CD4-positive, alpha-beta T cell (primary cell): Measurements from ENCODE around the gene METTL14. TPM values are rescaled to one million over a fixed set of nuclear protein-coding genes. Genes with fewer than 3 reads are reported as not detected.

ENCODE experiments used
- ATAC-seq: fragments of 200-7000 bp; cut with Tn5 transposase; one replicate; pipeline ENCODE4 v1.10.0; 2022; ENCODE audit warnings: mild to moderate bottlenecking; ENCODE audit not compliant: poor library complexity
- CTCF ChIA-PET: fragments of 350-600 bp; sonication (Branson Sonifier 250); formaldehyde crosslinking; loops from one replicate; lab custom pipeline; 2021; ENCODE audit warnings: antibody characterized with exemption, inconsistent platforms; lab: Charles Lee
- POLR2A ChIA-PET: fragments of 350-600 bp; sonication (Branson Sonifier 250); formaldehyde crosslinking; loops from one replicate; lab custom pipeline; 2021; ENCODE audit warnings: antibody characterized with exemption, inconsistent platforms; lab: Charles Lee
- DNase-seq, 14 experiments: peaks; one replicate each; pipeline ENCODE4 v3.0.0-alpha.2; 2013 to 2020; ENCODE audit warnings: mixed read lengths in 2 of 14
- H3K27ac ChIP-seq, 2 donors: one replicate each; pipeline versions ENCODE4 v1.5.1 to v1.7.0; 2013; ENCODE audit warnings: low read length in 2 of 2, low read depth in 1 of 2, mild to moderate bottlenecking in 1 of 2
- H3K27me3 ChIP-seq, 2 experiments: 1 replicate in 1 of 2; 2 replicates in 1 of 2; pipeline versions ENCODE4 v1.6.1 to v1.7.0; 2013; ENCODE audit warnings: low read length in 2 of 2, control low read depth in 1 of 2, mild to moderate bottlenecking in 1 of 2, moderate library complexity in 1 of 2; ENCODE audit not compliant: insufficient read depth in 2 of 2, control insufficient read depth in 1 of 2
- H3K36me3 ChIP-seq: one replicate; pipeline ENCODE4 v1.6.1; 2013; ENCODE audit warnings: low read length, control low read depth; ENCODE audit not compliant: insufficient read depth
- H3K4me1 ChIP-seq: one replicate; pipeline ENCODE4 v1.6.1; 2013; ENCODE audit warnings: low read length, control low read depth; ENCODE audit not compliant: insufficient read depth
- H3K4me3 ChIP-seq: one replicate; pipeline ENCODE4 v1.5.1; 2013; ENCODE audit warnings: mild to moderate bottlenecking, low read length, moderate library complexity
- H3K9me3 ChIP-seq, 2 experiments: 1 replicate in 1 of 2; 2 replicates in 1 of 2; pipeline versions ENCODE4 v1.6.1 to v1.7.0; 2013; ENCODE audit warnings: low read length in 2 of 2, mild to moderate bottlenecking in 2 of 2, control low read depth in 1 of 2, moderate library complexity in 1 of 2; ENCODE audit not compliant: control insufficient read depth in 1 of 2, insufficient read depth in 1 of 2
- H3K27ac Mint-ChIP-seq: one replicate; pipeline ENCODE4 v1.8.0; 2020; ENCODE audit warnings: mixed read lengths
- H3K27me3 Mint-ChIP-seq: one replicate; pipeline ENCODE4 v1.8.0; 2021; ENCODE audit warnings: mixed read lengths
- H3K36me3 Mint-ChIP-seq: one replicate; pipeline ENCODE4 v1.8.0; 2021; ENCODE audit warnings: low read depth, mixed read lengths
- H3K4me1 Mint-ChIP-seq: one replicate; pipeline ENCODE4 v1.8.0; 2021; ENCODE audit warnings: low read depth, mixed read lengths
- H3K4me3 Mint-ChIP-seq: one replicate; pipeline ENCODE4 v1.8.0; 2020; ENCODE audit warnings: mild to moderate bottlenecking, mixed read lengths
- H3K9me3 Mint-ChIP-seq: one replicate; pipeline ENCODE4 v1.8.0; 2020; ENCODE audit warnings: mixed read lengths
- intact Hi-C, 2 experiments: fragments of 100-400 bp; cut with DNase I in 1 of 2; cut with micrococcal nuclease in 1 of 2; formaldehyde crosslinking; loops; one replicate each; pipeline versions ENCODE4 v1.15.1 to v1.9.0; 2023 to 2025; cut with DNase I, micrococcal nuclease
- total RNA-seq, 174 experiments: library from RNA in 2 of 174; stranded (reverse) in 2 of 174; gene quantifications; one replicate each; pipeline ENCODE4 v1.2.3 and lab custom pipeline; 2021 to 2026
- TF ChIP-seq, protein P1 (sequence below): fragments of 200-600 bp; IDR thresholded peaks from one replicate; pipeline ENCODE4 v1.8.0; 2022; ENCODE audit warnings: antibody characterized with exemption, mild to moderate bottlenecking

Gene METTL14
- total RNA-seq, 2 experiments from 2014 or later = 45.1 to 46.5 TPM

DNA sequence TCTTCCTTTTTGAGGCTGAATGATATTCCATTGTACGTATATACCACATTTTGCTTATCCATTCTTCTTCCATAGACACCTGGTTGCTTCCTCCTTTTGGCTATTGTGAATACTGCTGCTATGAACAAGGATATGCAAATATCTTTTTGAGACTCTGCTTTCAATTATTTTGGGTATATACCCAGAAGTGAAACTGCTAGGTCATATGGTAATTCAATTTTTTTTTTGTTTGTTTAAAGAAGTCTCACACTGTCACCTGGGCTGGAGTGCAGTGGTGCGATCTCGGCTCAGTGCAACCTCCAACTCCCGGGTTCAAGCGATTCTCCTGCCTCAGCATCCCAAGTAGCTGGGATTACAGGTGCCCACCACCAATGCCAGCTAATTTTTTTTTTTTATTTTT is 75.3 kb downstream of the METTL14 start:
- no peaks in the 10 kb centered on the region for H3K9me3 ChIP-seq
- no peak overlapping the region for H3K4me3 ChIP-seq
- H3K9me3 Mint-ChIP-seq = no peaks in the 10 kb centered on the region
- H3K4me1 Mint-ChIP-seq = no peaks in the 10 kb centered on the region
- no peaks in the 10 kb centered on the region for H3K27me3 ChIP-seq
- TF ChIP-seq, protein P1, sequence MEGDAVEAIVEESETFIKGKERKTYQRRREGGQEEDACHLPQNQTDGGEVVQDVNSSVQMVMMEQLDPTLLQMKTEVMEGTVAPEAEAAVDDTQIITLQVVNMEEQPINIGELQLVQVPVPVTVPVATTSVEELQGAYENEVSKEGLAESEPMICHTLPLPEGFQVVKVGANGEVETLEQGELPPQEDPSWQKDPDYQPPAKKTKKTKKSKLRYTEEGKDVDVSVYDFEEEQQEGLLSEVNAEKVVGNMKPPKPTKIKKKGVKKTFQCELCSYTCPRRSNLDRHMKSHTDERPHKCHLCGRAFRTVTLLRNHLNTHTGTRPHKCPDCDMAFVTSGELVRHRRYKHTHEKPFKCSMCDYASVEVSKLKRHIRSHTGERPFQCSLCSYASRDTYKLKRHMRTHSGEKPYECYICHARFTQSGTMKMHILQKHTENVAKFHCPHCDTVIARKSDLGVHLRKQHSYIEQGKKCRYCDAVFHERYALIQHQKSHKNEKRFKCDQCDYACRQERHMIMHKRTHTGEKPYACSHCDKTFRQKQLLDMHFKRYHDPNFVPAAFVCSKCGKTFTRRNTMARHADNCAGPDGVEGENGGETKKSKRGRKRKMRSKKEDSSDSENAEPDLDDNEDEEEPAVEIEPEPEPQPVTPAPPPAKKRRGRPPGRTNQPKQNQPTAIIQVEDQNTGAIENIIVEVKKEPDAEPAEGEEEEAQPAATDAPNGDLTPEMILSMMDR = no peak
- no peak overlapping the region for H3K27ac Mint-ChIP-seq
- ChIA-PET POLR2A (no interaction called here), CTCF (no interaction called here)
- intact Hi-C loops = no loop called here
- peaks cover 26% of the 10 kb centered on the region for H3K36me3 ChIP-seq
- DNase-seq = no peak
- H3K4me1 ChIP-seq = no peaks in the 10 kb centered on the region
- no peak overlapping the region for H3K27ac ChIP-seq
- no peak for ATAC-seq
- no peak overlapping the region for H3K4me3 Mint-ChIP-seq
- no peaks in the 10 kb centered on the region for H3K27me3 Mint-ChIP-seq
- peaks cover 67% of the 10 kb centered on the region for H3K36me3 Mint-ChIP-seq

DNA sequence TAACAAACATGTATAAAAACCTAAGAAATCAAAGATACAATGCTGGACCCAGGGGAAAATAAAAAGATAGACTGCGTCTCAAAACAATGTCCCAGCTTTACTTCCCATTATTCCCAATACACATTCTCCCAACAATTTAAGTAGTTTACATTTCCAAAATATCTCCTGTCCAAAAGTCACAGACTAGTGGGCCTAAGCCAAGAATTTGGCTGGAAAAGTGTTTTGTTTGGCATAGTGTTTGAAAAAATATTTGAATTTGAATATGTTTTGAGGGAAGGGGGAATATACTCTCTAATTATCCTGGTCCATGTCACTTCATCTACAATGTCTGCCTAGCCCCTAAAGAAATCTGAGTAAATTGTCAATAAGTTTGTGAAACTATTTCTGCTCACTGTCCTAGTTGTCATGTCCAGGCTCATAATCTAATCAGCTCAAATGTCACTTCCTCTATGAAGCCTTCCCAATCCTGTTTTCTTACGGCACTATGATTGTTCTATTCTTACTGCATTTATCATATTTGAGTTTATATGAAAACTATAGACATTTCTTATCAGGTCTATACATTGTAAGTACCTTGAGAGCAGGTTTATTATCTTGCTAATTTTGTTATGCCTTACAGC is 76.3 kb downstream of the METTL14 start:
- Mint-ChIP-seq H3K27ac (no peak overlapping the region), H3K4me3 (no peak overlapping the region), H3K27me3 (no peaks in the 10 kb centered on the region), H3K36me3 (peaks cover 71% of the 10 kb centered on the region), H3K9me3 (no peaks in the 10 kb centered on the region), H3K4me1 (no peaks in the 10 kb centered on the region)
- DNase-seq (no peak), ATAC-seq (no peak)
- intact Hi-C loops = no loop called here
- CTCF ChIA-PET = no interaction called here
- H3K4me3 ChIP-seq = no peak overlapping the region
- H3K4me1 ChIP-seq = no peaks in the 10 kb centered on the region
- TF ChIP-seq, protein P1 = no peak
- POLR2A ChIA-PET = no interaction called here
- H3K36me3 ChIP-seq = peaks cover 32% of the 10 kb centered on the region
- no peaks in the 10 kb centered on the region for H3K27me3 ChIP-seq
- H3K9me3 ChIP-seq = no peaks in the 10 kb centered on the region
- no peak overlapping the region for H3K27ac ChIP-seq

DNA sequence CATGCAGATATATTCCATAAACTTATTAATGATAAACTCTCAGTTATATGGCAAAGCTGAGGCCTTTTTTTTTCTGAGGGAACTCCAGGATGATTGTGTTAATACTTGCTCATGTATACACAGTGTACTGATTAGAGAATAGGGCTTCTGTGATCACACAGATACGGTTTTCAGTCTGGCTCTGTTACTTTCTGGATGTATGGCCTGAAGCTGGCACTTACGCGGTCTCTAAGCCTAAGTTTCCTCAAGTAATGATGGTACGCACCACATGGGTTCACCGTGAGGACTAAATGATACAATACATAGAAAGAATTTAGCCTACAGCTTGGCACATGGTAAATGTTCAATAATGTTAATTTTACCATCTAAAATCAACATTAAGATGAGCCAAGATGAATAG is 77.0 kb downstream of the METTL14 start:
- DNase-seq = no peak
- TF ChIP-seq, protein P1 = no peak
- Histone ChIP-seq H3K9me3 (no peaks in the 10 kb centered on the region), H3K36me3 (peaks cover 33% of the 10 kb centered on the region), H3K4me3 (no peak overlapping the region), H3K27ac (no peak overlapping the region), H3K4me1 (no peaks in the 10 kb centered on the region), H3K27me3 (no peaks in the 10 kb centered on the region)
- ChIA-PET POLR2A (no interaction called here), CTCF (no interaction called here)
- H3K4me1 Mint-ChIP-seq = no peaks in the 10 kb centered on the region
- intact Hi-C loops = no loop called here
- H3K36me3 Mint-ChIP-seq = peaks cover 73% of the 10 kb centered on the region
- no peak overlapping the region for H3K4me3 Mint-ChIP-seq
- H3K27ac Mint-ChIP-seq = no peak overlapping the region
- no peaks in the 10 kb centered on the region for H3K9me3 Mint-ChIP-seq
- no peaks in the 10 kb centered on the region for H3K27me3 Mint-ChIP-seq
- ATAC-seq = no peak
